NB4 (cell line): ENCODE measurements around the gene MRPS7.

Source experiments
- MYC ChIP-seq: IDR thresholded peaks from 2 replicates; pipeline ENCODE4 v1.6.1; 2011; ENCODE audit warnings: low read depth, low read length
- POLR2A ChIP-seq: IDR thresholded peaks from 2 replicates; pipeline ENCODE4 v1.6.1; 2011; ENCODE audit warnings: mild to moderate bottlenecking; ENCODE audit not compliant: insufficient read length; ENCODE audit errors: extremely low read depth
- TF ChIP-seq, protein P1 (sequence below): IDR thresholded peaks from one replicate; pipeline ENCODE4 v1.5.1; 2012; ENCODE audit warnings: low read depth, low read length
- TF ChIP-seq, protein P2 (sequence below): IDR thresholded peaks from 2 replicates; pipeline ENCODE4 v1.6.1; 2011; ENCODE audit warnings: low read depth, low read length

DNA sequence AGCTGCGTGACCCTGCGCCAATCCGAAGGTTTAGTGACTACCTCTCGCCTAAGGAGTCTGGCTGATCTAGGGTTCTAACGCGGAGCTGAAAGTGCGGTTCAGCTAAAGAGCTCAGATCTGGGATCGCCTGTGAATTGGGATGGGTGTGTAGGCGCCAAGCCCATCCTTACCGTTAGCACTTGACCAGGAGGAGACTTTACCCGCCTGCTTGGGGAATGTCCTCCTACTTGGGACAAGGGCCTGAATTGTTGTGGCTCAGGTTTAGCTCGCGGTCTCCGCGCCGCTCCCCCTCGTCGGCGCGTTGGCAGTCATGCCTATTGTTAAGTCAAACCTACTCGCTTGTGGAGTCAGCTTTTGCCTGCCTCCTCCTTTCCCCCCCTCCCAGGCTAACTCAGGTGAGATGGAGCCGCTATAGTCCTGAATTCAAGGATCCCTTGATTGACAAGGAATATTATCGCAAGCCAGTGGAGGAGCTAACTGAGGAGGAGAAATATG lies 480 bp downstream of the MRPS7 start:
- TF ChIP-seq, protein P1, sequence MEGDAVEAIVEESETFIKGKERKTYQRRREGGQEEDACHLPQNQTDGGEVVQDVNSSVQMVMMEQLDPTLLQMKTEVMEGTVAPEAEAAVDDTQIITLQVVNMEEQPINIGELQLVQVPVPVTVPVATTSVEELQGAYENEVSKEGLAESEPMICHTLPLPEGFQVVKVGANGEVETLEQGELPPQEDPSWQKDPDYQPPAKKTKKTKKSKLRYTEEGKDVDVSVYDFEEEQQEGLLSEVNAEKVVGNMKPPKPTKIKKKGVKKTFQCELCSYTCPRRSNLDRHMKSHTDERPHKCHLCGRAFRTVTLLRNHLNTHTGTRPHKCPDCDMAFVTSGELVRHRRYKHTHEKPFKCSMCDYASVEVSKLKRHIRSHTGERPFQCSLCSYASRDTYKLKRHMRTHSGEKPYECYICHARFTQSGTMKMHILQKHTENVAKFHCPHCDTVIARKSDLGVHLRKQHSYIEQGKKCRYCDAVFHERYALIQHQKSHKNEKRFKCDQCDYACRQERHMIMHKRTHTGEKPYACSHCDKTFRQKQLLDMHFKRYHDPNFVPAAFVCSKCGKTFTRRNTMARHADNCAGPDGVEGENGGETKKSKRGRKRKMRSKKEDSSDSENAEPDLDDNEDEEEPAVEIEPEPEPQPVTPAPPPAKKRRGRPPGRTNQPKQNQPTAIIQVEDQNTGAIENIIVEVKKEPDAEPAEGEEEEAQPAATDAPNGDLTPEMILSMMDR: no peak
- TF ChIP-seq POLR2A (no peak), MYC (no peak)
- TF ChIP-seq, protein P2, sequence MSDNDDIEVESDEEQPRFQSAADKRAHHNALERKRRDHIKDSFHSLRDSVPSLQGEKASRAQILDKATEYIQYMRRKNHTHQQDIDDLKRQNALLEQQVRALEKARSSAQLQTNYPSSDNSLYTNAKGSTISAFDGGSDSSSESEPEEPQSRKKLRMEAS: no peak
